ENCODE measurements around the gene TH.
"Not testable (repeated sequence)": the region's sequence is repeated elsewhere in the genome, so short reads cannot be mapped to it uniquely, and the experiment has no call there.

Gene TH

GRCh38 chr11:2180347-2180746 lies 8.7 kb upstream of the TH start:
- Histone ChIP-seq H3K4me1 (ENCODE audit: control insufficient read depth in 1 of 2, insufficient read depth in 2 of 2, low read length in 2 of 2) (no peaks in the 10 kb centered on the region), H3K4me3 (ENCODE audit: low read depth in 1 of 2, low read length in 2 of 2) (no peak overlapping the region), H3K27ac (ENCODE audit: low read length) (no peak overlapping the region), H3K36me3 (ENCODE audit: control insufficient read depth in 1 of 2, insufficient read depth in 2 of 2, low read length in 2 of 2) (no peaks in the 10 kb centered on the region), H3K27me3 (ENCODE audit: low read depth, low read length) (no peaks in the 10 kb centered on the region), H3K9me3 (ENCODE audit: control insufficient read depth in 1 of 2, low read length in 2 of 2) (no peaks in the 10 kb centered on the region)

GRCh38 chr11:2179516-2179915 lies 7.9 kb upstream of the TH start:
- Histone ChIP-seq H3K36me3 (ENCODE audit: control insufficient read depth in 1 of 2, insufficient read depth in 2 of 2, low read length in 2 of 2) (no peaks in the 10 kb centered on the region), H3K27me3 (ENCODE audit: low read depth, low read length) (no peaks in the 10 kb centered on the region), H3K4me3 (ENCODE audit: low read depth in 1 of 2, low read length in 2 of 2) (no peak overlapping the region), H3K4me1 (ENCODE audit: control insufficient read depth in 1 of 2, insufficient read depth in 2 of 2, low read length in 2 of 2) (no peaks in the 10 kb centered on the region), H3K27ac (ENCODE audit: low read length) (no peak overlapping the region), H3K9me3 (ENCODE audit: control insufficient read depth in 1 of 2, low read length in 2 of 2) (no peaks in the 10 kb centered on the region)

DNA sequence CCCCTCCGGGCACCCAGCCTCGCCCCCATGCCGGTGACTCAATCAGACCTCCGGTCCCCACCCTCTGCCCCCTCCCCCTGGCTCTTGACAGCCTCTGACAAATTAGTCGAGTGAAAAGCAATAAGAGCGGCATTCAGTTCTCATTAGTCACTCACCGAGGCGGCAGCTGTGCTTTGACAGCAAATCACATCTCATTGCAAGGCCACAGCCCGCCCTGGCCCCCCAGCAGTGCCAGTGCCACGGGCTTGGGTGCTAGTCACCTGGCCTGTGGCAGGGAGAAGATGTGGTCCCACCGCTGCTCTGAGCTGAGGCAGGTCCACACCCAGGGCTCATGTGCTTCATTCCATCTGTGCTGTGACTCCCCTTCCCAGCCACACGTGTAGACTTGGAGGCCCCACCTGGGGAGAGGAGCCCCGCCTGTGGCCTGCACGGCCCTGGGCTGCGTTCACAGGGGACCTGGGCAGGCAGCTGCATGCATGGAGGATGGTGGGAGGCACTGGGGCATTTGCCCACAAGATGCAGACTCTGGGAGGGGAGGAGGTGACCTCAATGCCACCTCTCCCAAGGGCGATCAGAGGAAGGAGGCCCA lies 7.4 kb upstream of the TH start:
- Histone ChIP-seq H3K27ac (ENCODE audit: low read length) (no peak overlapping the region), H3K27me3 (ENCODE audit: low read depth, low read length) (no peaks in the 10 kb centered on the region), H3K9me3 (ENCODE audit: control insufficient read depth in 1 of 2, low read length in 2 of 2) (no peaks in the 10 kb centered on the region), H3K4me3 (ENCODE audit: low read depth in 1 of 2, low read length in 2 of 2) (no peak overlapping the region), H3K36me3 (ENCODE audit: control insufficient read depth in 1 of 2, insufficient read depth in 2 of 2, low read length in 2 of 2) (no peaks in the 10 kb centered on the region), H3K4me1 (ENCODE audit: control insufficient read depth in 1 of 2, insufficient read depth in 2 of 2, low read length in 2 of 2) (no peaks in the 10 kb centered on the region)

DNA sequence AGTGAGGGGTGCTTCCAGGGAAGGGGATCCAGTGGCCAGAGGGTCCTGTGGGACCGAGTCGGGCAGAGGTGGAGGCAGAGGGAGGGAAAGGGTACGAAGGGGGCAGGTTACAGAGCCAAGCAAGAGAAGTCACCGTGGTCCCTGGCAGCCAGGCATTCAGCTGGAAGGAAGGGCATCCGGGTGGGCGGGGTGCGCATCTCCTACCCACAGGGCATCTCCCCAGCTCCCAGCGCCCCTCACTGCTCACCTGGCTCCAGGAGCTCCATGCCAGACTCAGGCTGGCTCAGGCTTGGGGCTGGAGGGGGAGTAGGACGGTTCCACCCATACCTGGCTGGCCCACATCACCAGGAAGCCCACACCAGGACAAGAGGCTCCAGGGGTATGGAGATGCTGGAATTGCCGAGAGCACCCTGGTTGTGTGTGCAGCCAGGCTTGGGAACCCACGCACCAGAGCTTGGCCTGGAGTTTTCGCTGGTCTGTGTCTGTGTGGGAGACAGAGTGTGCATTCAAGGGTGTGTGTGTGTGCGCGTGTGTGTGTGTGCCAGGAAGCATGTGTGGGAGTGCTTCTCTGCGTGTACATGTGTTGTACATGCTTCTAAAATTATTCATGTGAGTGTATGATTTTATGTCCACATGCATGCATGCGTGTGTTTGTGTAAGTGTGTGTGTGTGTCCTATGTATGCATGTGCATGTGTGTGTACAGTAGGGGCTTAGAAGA lies 6.6 kb upstream of the TH start:
- not testable (repeated sequence) for H3K4me3 ChIP-seq (ENCODE audit: low read depth in 1 of 2, low read length in 2 of 2); H3K27me3 ChIP-seq (ENCODE audit: low read depth, low read length); H3K27ac ChIP-seq (ENCODE audit: low read length); H3K9me3 ChIP-seq (ENCODE audit: control insufficient read depth in 1 of 2, low read length in 2 of 2); H3K4me1 ChIP-seq (ENCODE audit: control insufficient read depth in 1 of 2, insufficient read depth in 2 of 2, low read length in 2 of 2); H3K36me3 ChIP-seq (ENCODE audit: control insufficient read depth in 1 of 2, insufficient read depth in 2 of 2, low read length in 2 of 2)

GRCh38 chr11:2177076-2177475 lies 5.5 kb upstream of the TH start:
- Histone ChIP-seq H3K4me3 (ENCODE audit: low read depth in 1 of 2, low read length in 2 of 2) (no peak overlapping the region), H3K27me3 (ENCODE audit: low read depth, low read length) (no peaks in the 10 kb centered on the region), H3K9me3 (ENCODE audit: control insufficient read depth in 1 of 2, low read length in 2 of 2) (no peaks in the 10 kb centered on the region), H3K36me3 (ENCODE audit: control insufficient read depth in 1 of 2, insufficient read depth in 2 of 2, low read length in 2 of 2) (no peaks in the 10 kb centered on the region), H3K4me1 (ENCODE audit: control insufficient read depth in 1 of 2, insufficient read depth in 2 of 2, low read length in 2 of 2) (no peaks in the 10 kb centered on the region), H3K27ac (ENCODE audit: low read length) (no peak overlapping the region)

- Histone ChIP-seq H3K27ac (ENCODE audit: low read length) (no peak overlapping the region), H3K36me3 (ENCODE audit: control insufficient read depth in 1 of 2, insufficient read depth in 2 of 2, low read length in 2 of 2) (no peaks in the 10 kb centered on the region), H3K9me3 (ENCODE audit: control insufficient read depth in 1 of 2, low read length in 2 of 2) (no peaks in the 10 kb centered on the region), H3K4me1 (ENCODE audit: control insufficient read depth in 1 of 2, insufficient read depth in 2 of 2, low read length in 2 of 2) (no peaks in the 10 kb centered on the region), H3K27me3 (ENCODE audit: low read depth, low read length) (no peaks in the 10 kb centered on the region), H3K4me3 (ENCODE audit: low read depth in 1 of 2, low read length in 2 of 2) (no peak overlapping the region)
Measured at GRCh38 chr11:2176389-2176900, 4.8 kb upstream of the TH start.

- Histone ChIP-seq H3K27me3 (ENCODE audit: low read depth, low read length) (no peaks in the 10 kb centered on the region), H3K36me3 (ENCODE audit: control insufficient read depth in 1 of 2, insufficient read depth in 2 of 2, low read length in 2 of 2) (no peaks in the 10 kb centered on the region), H3K9me3 (ENCODE audit: control insufficient read depth in 1 of 2, low read length in 2 of 2) (no peaks in the 10 kb centered on the region), H3K4me1 (ENCODE audit: control insufficient read depth in 1 of 2, insufficient read depth in 2 of 2, low read length in 2 of 2) (no peaks in the 10 kb centered on the region), H3K27ac (ENCODE audit: low read length) (no peak overlapping the region), H3K4me3 (ENCODE audit: low read depth in 1 of 2, low read length in 2 of 2) (no peak overlapping the region)
Measured at GRCh38 chr11:2175659-2176058, 4.0 kb upstream of the TH start.

DNA sequence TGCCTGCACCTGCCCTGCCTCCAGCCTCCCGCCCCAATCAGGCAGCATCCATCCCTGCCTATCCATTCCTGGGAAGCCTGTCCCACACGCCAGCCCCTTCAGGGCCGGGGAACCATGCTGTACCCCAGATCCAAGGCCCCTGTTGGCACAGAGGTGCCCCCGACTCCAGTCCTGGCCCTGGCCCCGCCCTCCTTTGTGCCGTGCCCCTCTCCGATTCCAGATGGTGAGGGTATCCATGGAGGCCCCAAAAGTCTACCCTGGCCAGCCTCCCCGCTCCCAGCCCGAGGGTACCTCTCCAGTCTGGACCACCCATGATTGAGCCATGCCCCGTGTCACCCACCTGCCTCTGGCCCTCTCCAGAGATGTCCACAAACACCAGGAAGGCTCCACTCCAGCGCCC lies 2.7 kb upstream of the TH start:
- Histone ChIP-seq H3K4me1 (ENCODE audit: control insufficient read depth in 1 of 2, insufficient read depth in 2 of 2, low read length in 2 of 2) (no peaks in the 10 kb centered on the region), H3K27me3 (ENCODE audit: low read depth, low read length) (no peaks in the 10 kb centered on the region), H3K4me3 (ENCODE audit: low read depth in 1 of 2, low read length in 2 of 2) (no peak overlapping the region), H3K27ac (ENCODE audit: low read length) (no peak overlapping the region), H3K9me3 (ENCODE audit: control insufficient read depth in 1 of 2, low read length in 2 of 2) (no peaks in the 10 kb centered on the region), H3K36me3 (ENCODE audit: control insufficient read depth in 1 of 2, insufficient read depth in 2 of 2, low read length in 2 of 2) (no peaks in the 10 kb centered on the region)

- Histone ChIP-seq H3K9me3 (ENCODE audit: control insufficient read depth in 1 of 2, low read length in 2 of 2) (no peaks in the 10 kb centered on the region), H3K36me3 (ENCODE audit: control insufficient read depth in 1 of 2, insufficient read depth in 2 of 2, low read length in 2 of 2) (no peaks in the 10 kb centered on the region), H3K27ac (ENCODE audit: low read length) (no peak overlapping the region), H3K27me3 (ENCODE audit: low read depth, low read length) (no peaks in the 10 kb centered on the region), H3K4me3 (ENCODE audit: low read depth in 1 of 2, low read length in 2 of 2) (no peak overlapping the region), H3K4me1 (ENCODE audit: control insufficient read depth in 1 of 2, insufficient read depth in 2 of 2, low read length in 2 of 2) (no peaks in the 10 kb centered on the region)
Measured at GRCh38 chr11:2173761-2174160, 2.1 kb upstream of the TH start.

DNA sequence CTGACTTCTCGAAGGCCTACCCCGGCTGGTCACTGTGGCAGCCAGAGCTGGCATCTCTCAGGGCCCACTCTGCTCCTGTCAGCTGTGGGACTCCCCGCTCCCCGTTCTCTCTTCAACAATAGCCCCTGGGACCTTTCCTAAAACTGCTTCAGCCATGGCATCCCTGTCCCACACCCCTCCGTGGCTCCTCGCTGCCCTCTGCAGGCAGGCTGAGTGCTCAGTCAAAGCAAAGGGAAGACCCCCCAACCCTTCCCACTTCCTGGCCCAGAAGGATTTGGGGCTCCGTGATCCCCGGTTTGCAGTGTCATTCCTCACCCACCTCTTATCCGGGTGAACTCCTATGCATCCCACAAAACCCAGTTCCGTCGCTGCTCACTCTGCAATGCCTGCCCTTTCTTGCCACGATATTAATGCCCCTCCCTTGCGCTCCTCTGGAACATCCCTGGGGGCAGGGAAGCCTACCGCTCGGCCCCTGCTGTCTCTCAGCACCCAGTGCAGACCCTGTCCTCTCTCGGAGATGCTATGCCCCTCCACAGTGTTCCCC lies 1.6 kb upstream of the TH start:
- Histone ChIP-seq H3K4me1 (ENCODE audit: control insufficient read depth in 1 of 2, insufficient read depth in 2 of 2, low read length in 2 of 2) (no peaks in the 10 kb centered on the region), H3K27me3 (ENCODE audit: low read depth, low read length) (no peaks in the 10 kb centered on the region), H3K9me3 (ENCODE audit: control insufficient read depth in 1 of 2, low read length in 2 of 2) (no peaks in the 10 kb centered on the region), H3K4me3 (ENCODE audit: low read depth in 1 of 2, low read length in 2 of 2) (no peak overlapping the region), H3K27ac (ENCODE audit: low read length) (no peak overlapping the region), H3K36me3 (ENCODE audit: control insufficient read depth in 1 of 2, insufficient read depth in 2 of 2, low read length in 2 of 2) (no peaks in the 10 kb centered on the region)

- no peaks in the 10 kb centered on the region for H3K27me3 ChIP-seq (ENCODE audit: low read depth, low read length)
- no peaks in the 10 kb centered on the region for H3K36me3 ChIP-seq (ENCODE audit: control insufficient read depth in 1 of 2, insufficient read depth in 2 of 2, low read length in 2 of 2)
- H3K4me1 ChIP-seq (ENCODE audit: control insufficient read depth in 1 of 2, insufficient read depth in 2 of 2, low read length in 2 of 2): no peaks in the 10 kb centered on the region
- no peaks in the 10 kb centered on the region for H3K9me3 ChIP-seq (ENCODE audit: control insufficient read depth in 1 of 2, low read length in 2 of 2)
- H3K4me3 ChIP-seq (ENCODE audit: low read depth in 1 of 2, low read length in 2 of 2): no peak overlapping the region
- H3K27ac ChIP-seq (ENCODE audit: low read length): no peak overlapping the region
Measured at GRCh38 chr11:2172676-2173075, 1.1 kb upstream of the TH start.
